ENCODE results near the gene AK9. TPM values are rescaled to one million over a fixed set of nuclear protein-coding genes. Genes with fewer than 3 reads are reported as not detected.

Gene AK9
- total RNA-seq (2011; cell fraction: chromatin; rRNA removed; ENCODE audit: low replicate concordance), result 1.0 and 1.2 TPM in 2 replicates
- 0.26 TPM in 1 of 2 replicates, not detected in the other for total RNA-seq (2011; cell fraction: nucleolus; rRNA removed)
- 0.38 and 0.59 TPM in 2 replicates for total RNA-seq (2011; cell fraction: nucleoplasm; rRNA removed)
- total RNA-seq (2014; rRNA removed) (0.59 and 0.78 TPM in 2 replicates), total RNA-seq (2014; rRNA removed; fragmentation: Illumina TruSeq; extraction: Trizol) (0.91 and 0.96 TPM in 2 replicates), total RNA-seq (2015; rRNA removed; fragmentation: Illumina TruSeq; extraction: Trizol) (0.79 and 1.3 TPM in 2 replicates), total RNA-seq (2021) (0.93 and 1.1 TPM in 2 replicates), polyA plus RNA-seq (2011; rRNA removed) (0.66 and 1.3 TPM in 2 replicates), polyA plus RNA-seq (2014; fragmentation: Illumina TruSeq; extraction: Trizol) (0.68 and 1.4 TPM in 2 replicates), polyA plus RNA-seq (2014; fragmentation: Nextera tagmentation; extraction: Ambion mirVana) (1 to 10 TPM; 1.2 to 1.9 TPM), polyA plus RNA-seq (2014; rRNA removed) (0.60 and 2.2 TPM in 2 replicates), polyA minus RNA-seq (2011; rRNA and poly(A)+ RNA removed) (0.36 and 0.88 TPM in 2 replicates), Bru-seq, nascent RNA (percentile 24 among the genes with signal in this experiment), BruChase-seq, experiment 1, labeled RNA remaining after a 2-hour chase (percentile 19 among the genes with signal in this experiment), BruChase-seq, experiment 2, labeled RNA remaining after a 6-hour chase (percentile 20 among the genes with signal in this experiment)
- polyA plus RNA-seq (2011; cell fraction: cytosol; rRNA removed), result 0.21 and 0.32 TPM in 2 replicates
- polyA plus RNA-seq (2011; cell fraction: nucleus; rRNA removed), result 0.70 and 1.0 TPM in 2 replicates
- polyA plus RNA-seq (2012), result 0.94 and 1.9 TPM in 2 replicates
- not detected in 2 replicates for polyA minus RNA-seq (2011; cell fraction: cytosol; rRNA and poly(A)+ RNA removed)
- 0.40 and 0.44 TPM in 2 replicates for polyA minus RNA-seq (2011; cell fraction: nucleus; rRNA and poly(A)+ RNA removed)
- long read RNA-seq, experiment 1, result 0 reads
- long read RNA-seq, experiment 2, result 0 reads
- long read RNA-seq, experiment 3, result 0 reads

DNA sequence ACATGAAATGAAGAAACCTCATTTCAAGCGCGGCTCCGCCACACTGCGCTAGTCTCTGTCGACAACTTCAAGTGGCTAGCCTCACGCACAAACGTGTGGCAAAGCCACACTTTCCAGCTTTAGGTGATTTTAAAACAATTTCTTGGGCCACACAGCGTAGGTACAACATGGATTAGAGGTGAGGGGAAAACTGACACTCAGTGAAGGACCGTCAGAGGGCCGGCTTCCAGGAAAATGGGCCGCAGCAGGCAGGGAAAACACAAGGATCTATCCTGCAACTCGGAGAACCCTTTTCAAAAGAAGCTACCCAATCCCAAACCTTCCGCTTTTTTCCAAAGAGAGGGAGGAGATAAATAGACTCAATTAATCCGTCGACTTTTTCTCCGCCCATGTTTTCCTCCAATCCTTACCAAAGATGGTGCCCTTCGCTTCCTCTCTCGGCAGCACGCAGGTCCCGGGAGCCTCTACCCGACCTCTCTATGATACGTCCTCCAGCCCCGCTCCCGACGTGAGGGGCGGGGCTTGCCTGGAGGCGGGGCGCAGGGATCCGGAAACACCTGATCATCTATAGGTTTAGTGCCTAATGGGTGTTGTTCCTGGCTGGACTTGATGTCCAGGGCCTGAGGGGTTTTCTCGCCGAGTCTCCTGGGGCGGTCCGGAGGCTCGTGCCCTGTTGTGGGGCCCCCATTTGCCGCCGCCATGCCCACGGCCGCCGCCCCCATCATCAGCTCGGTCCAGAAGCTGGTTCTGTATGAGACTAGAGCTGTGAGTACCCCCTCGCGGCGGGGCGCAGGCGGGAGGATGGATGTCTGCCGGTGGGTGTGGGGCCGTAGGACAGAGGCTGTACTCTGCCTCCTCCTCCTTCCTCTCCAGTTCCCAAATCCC, at the start of gene AK9, which contains the start of gene FIG4:
AK9 (minus strand) TSS at position 466 of the 885 bp plus-strand sequence. CDS start 15,457 bp downstream, outside the sequence.
FIG4 (plus strand) TSS at position 560 of the 885 bp plus-strand sequence; CDS start at position 700, 140 bp downstream.
- Histone ChIP-seq H2AFZ (ENCODE audit: low read depth, low read length) (peak within 1 kb of the TSS; percentile 99), H3K4me2 (ENCODE audit: insufficient read depth, low read length) (peak within 1 kb of the TSS; percentile 96), H3K36me3 (ENCODE audit: control insufficient read depth, insufficient read depth, low read length) (no peaks in the 10 kb centered on the region), H3K79me2 (ENCODE audit: control insufficient read depth, insufficient read depth, low read length) (no peaks in the 10 kb centered on the region), H3K27me3 (ENCODE audit: control insufficient read depth in 2 of 2, insufficient read depth in 2 of 2, low read length in 2 of 2) (peaks cover 2 to 4% of the 10 kb centered on the region in 2 experiments; a peak in 2 of 5 replicates), H4K20me1 (replicated peaks; ENCODE audit: control insufficient read depth, insufficient read depth, low read length) (no peaks in the 10 kb centered on the region), H3K27ac (ENCODE audit: extremely low read depth, low read depth, low read length) (peak within 1 kb of the TSS; percentile 29; the same call in 1 of the 3 replicates), H3K4me3 (peak within 1 kb of the TSS; percentile 55), H3K4me1 (replicated peaks in 1 of 2; ENCODE audit: control insufficient read depth in 2 of 2, insufficient read depth in 2 of 2, low read length in 2 of 2) (peaks cover 0 to 12% of the 10 kb centered on the region in 2 experiments; a peak in 3 of 5 replicates), H3K9ac (ENCODE audit: insufficient read depth in 1 of 2, low read depth in 2 of 2, low read length in 2 of 2) (peak within 1 kb of the TSS; percentile 66 to 84), H3K9me3 (replicated peaks; ENCODE audit: control insufficient read depth, insufficient read depth, low read depth, low read length) (no peaks in the 10 kb centered on the region), H3K9me1 (ENCODE audit: control insufficient read depth, insufficient read depth, low read length) (no peaks in the 10 kb centered on the region)
- POLR2A ChIA-PET, result interaction anchor here (0.5 to 1.3 kb wide), 3 partner anchors 10 to 489 kb away, joined by 3 to 4 read pairs (median 4); no protein-coding TSS in a partner anchor
- intact Hi-C loops (cut with micrococcal nuclease) (loop anchor here (5.0 to 10.0 kb wide), 2 partner anchors 164 to 506 kb away; no protein-coding TSS in a partner anchor), in situ Hi-C loops (cut with MboI) (no loop called here)
- peak; percentile 89 to 95 (median 92) for DNase-seq (ENCODE audit: extremely low read depth in 1 of 4, low spot score in 3 of 4)
- CTCF ChIA-PET (ENCODE audit: low intra/inter-chr PET ratio), result no interaction called here
- BruUV-seq (replicated peaks), result TSS peak; percentile 90
- peak; percentile 96 for FAIRE-seq
- WGBS (ENCODE audit: insufficient coverage, low coverage, missing lambda C conversion rate), result 1% methylated on average over 47 of the region's 47 CpGs
- peak; percentile 100 for ATAC-seq
- TF ChIP-seq ZEB2 (IDR thresholded peaks at IDR 0.05) (no peak), ATF1 (CRISPR knock-in tag; IDR thresholded peaks at IDR 0.05) (no peak), ATF1 (tag; IDR thresholded peaks at IDR 0.05) (peak; percentile 65), ZNF589 (CRISPR knock-in tag; IDR thresholded peaks at IDR 0.05; ENCODE audit: low read depth) (no peak), ELF4 (CRISPR knock-in tag; IDR thresholded peaks at IDR 0.05) (no peak), FOXA1 (IDR thresholded peaks at IDR 0.05; ENCODE audit: borderline replicate concordance) (no peak), ZNF140 (CRISPR knock-in tag; IDR thresholded peaks at IDR 0.05) (no peak), ESRRB (CRISPR knock-in tag; IDR thresholded peaks at IDR 0.05; ENCODE audit: borderline replicate concordance) (no peak), MYC (IDR thresholded peaks at IDR 0.05; ENCODE audit: low read depth, low read length) (no peak; the same call in 1 of the 2 replicates), MYC (CRISPR knock-in tag; IDR thresholded peaks at IDR 0.05; ENCODE audit: borderline replicate concordance, low read depth) (no peak)
- TF ChIP-seq, protein P1, sequence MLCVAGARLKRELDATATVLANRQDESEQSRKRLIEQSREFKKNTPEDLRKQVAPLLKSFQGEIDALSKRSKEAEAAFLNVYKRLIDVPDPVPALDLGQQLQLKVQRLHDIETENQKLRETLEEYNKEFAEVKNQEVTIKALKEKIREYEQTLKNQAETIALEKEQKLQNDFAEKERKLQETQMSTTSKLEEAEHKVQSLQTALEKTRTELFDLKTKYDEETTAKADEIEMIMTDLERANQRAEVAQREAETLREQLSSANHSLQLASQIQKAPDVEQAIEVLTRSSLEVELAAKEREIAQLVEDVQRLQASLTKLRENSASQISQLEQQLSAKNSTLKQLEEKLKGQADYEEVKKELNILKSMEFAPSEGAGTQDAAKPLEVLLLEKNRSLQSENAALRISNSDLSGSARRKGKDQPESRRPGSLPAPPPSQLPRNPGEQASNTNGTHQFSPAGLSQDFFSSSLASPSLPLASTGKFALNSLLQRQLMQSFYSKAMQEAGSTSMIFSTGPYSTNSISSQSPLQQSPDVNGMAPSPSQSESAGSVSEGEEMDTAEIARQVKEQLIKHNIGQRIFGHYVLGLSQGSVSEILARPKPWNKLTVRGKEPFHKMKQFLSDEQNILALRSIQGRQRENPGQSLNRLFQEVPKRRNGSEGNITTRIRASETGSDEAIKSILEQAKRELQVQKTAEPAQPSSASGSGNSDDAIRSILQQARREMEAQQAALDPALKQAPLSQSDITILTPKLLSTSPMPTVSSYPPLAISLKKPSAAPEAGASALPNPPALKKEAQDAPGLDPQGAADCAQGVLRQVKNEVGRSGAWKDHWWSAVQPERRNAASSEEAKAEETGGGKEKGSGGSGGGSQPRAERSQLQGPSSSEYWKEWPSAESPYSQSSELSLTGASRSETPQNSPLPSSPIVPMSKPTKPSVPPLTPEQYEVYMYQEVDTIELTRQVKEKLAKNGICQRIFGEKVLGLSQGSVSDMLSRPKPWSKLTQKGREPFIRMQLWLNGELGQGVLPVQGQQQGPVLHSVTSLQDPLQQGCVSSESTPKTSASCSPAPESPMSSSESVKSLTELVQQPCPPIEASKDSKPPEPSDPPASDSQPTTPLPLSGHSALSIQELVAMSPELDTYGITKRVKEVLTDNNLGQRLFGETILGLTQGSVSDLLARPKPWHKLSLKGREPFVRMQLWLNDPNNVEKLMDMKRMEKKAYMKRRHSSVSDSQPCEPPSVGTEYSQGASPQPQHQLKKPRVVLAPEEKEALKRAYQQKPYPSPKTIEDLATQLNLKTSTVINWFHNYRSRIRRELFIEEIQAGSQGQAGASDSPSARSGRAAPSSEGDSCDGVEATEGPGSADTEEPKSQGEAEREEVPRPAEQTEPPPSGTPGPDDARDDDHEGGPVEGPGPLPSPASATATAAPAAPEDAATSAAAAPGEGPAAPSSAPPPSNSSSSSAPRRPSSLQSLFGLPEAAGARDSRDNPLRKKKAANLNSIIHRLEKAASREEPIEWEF (CRISPR knock-in tag; IDR thresholded peaks at IDR 0.05), result no peak

Data from K562 (cell line).